CD4-positive, CD25-positive, alpha-beta regulatory T cell (primary cell): ENCODE measurements around the gene PRSS12. TPM values are rescaled to one million over a fixed set of nuclear protein-coding genes. Genes with fewer than 3 reads are reported as not detected.
A peak's percentile ranks its signal among the peaks of the same experiment; 100 is the strongest.
"Not testable (repeated sequence)": the region's sequence is repeated elsewhere in the genome, so short reads cannot be mapped to it uniquely, and the experiment has no call there.

ENCODE experiments used
- ATAC-seq, 2 donors: fragments of 150-1000 bp; cut with Tn5 transposase; one replicate each; pipeline ENCODE4 v1.10.0; 2021; ENCODE audit warnings: low read depth in 2 of 2, moderate number of reproducible peaks in 2 of 2, moderate library complexity in 1 of 2
- DNase-seq, 3 donors: peaks; one replicate each; pipeline versions ENCODE4 v3.0.0 to v3.0.0-alpha.2; 2012 to 2022; ENCODE audit warnings: mixed read lengths in 1 of 3
- H3K27ac ChIP-seq: one replicate; pipeline ENCODE4 v1.7.0; 2013; ENCODE audit warnings: mild to moderate bottlenecking, low read length; ENCODE audit not compliant: insufficient read depth, poor library complexity, severe bottlenecking
- H3K27me3 ChIP-seq: one replicate; pipeline ENCODE4 v1.7.0; 2013; ENCODE audit warnings: low read length; ENCODE audit not compliant: control insufficient read depth, insufficient read depth
- H3K36me3 ChIP-seq: one replicate; pipeline ENCODE4 v1.7.0; 2013; ENCODE audit warnings: mild to moderate bottlenecking, low read length, moderate library complexity; ENCODE audit not compliant: control insufficient read depth, insufficient read depth
- H3K4me1 ChIP-seq: 2 replicates; pipeline ENCODE4 v1.7.0; 2013; ENCODE audit warnings: mild to moderate bottlenecking, low read length; ENCODE audit not compliant: insufficient read depth, control insufficient read depth, poor library complexity, severe bottlenecking
- H3K4me3 ChIP-seq: one replicate; pipeline ENCODE4 v1.7.0; 2013; ENCODE audit warnings: low read depth, mild to moderate bottlenecking, low read length, moderate library complexity
- H3K9me3 ChIP-seq, 2 experiments: 1 replicate in 1 of 2; 2 replicates in 1 of 2; pipeline ENCODE4 v1.7.0; 2013; ENCODE audit warnings: low read length in 2 of 2, mild to moderate bottlenecking in 1 of 2, moderate library complexity in 1 of 2; ENCODE audit not compliant: control insufficient read depth in 2 of 2
- H3K27ac Mint-ChIP-seq, 3 donors: one replicate each; pipeline ENCODE4 v1.8.0; 2020 to 2022; ENCODE audit warnings: mild to moderate bottlenecking in 3 of 3, mixed read lengths in 3 of 3, moderate library complexity in 2 of 3
- H3K27me3 Mint-ChIP-seq: one replicate; pipeline ENCODE4 v1.8.0; 2022; ENCODE audit warnings: mild to moderate bottlenecking, mixed read lengths
- H3K36me3 Mint-ChIP-seq: one replicate; pipeline ENCODE4 v1.8.0; 2020; ENCODE audit warnings: mixed read lengths
- H3K4me1 Mint-ChIP-seq, 4 donors: one replicate each; pipeline ENCODE4 v1.8.0; 2020 to 2022; ENCODE audit warnings: mixed read lengths in 4 of 4, mild to moderate bottlenecking in 1 of 4
- H3K4me3 Mint-ChIP-seq, 4 donors: one replicate each; pipeline ENCODE4 v1.8.0; 2020 to 2022; ENCODE audit warnings: mild to moderate bottlenecking in 4 of 4, mixed read lengths in 4 of 4, moderate library complexity in 3 of 4
- H3K9me3 Mint-ChIP-seq, 7 donors: one replicate each; pipeline ENCODE4 v1.8.0; 2020 to 2022; ENCODE audit warnings: mixed read lengths in 7 of 7, mild to moderate bottlenecking in 3 of 7, moderate library complexity in 2 of 7
- polyA plus RNA-seq, 4 donors: library from polyadenylated mRNA; unstranded; fragments of 300-500 nt; fragmentation: Illumina TruSeq; gene quantifications; one replicate each; pipeline ENCODE4 v1.2.3, GENCODE V29; 2021
- total RNA-seq: library from RNA; stranded (reverse); gene quantifications from one replicate; pipeline ENCODE4 v1.2.3, GENCODE V29; 2022

Gene PRSS12
- total and polyA plus RNA-seq, 5 donors from 2014 or later: 0.05 TPM; not detected in 4

DNA sequence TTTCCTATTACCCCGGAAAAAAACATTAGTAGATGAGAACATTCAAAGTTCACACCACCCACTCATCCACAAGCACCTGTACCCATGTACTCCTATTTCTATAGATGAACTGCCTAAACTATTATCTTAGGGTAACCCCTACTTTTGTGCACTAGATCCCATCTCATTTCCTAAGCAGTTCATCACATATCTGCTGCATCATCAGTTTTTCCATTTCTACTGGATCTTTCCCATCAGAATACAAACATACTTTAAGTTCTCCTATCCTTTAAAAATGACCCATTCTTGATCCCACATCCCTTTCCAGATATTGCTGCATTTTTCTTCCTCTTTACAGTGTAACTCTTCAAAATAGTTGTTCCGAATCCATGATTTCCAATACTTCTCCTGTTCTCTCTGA, 81.0 kb downstream of the PRSS12 start:
- Histone ChIP-seq H3K4me3 (no peak overlapping the region), H3K4me1 (no peaks in the 10 kb centered on the region), H3K36me3 (no peaks in the 10 kb centered on the region), H3K27ac (no peak overlapping the region), H3K27me3 (peaks cover 10% of the 10 kb centered on the region), H3K9me3 (no peaks in the 10 kb centered on the region)
- Mint-ChIP-seq H3K27me3 (peaks cover 11% of the 10 kb centered on the region), H3K4me3 (no peak overlapping the region), H3K9me3 (no peaks in the 10 kb centered on the region), H3K27ac (no peak overlapping the region), H3K36me3 (no peaks in the 10 kb centered on the region), H3K4me1 (peaks cover 0 to 10% (median 2%) of the 10 kb centered on the region in 4 donors)
- DNase-seq (no peak), ATAC-seq (no peak)

DNA sequence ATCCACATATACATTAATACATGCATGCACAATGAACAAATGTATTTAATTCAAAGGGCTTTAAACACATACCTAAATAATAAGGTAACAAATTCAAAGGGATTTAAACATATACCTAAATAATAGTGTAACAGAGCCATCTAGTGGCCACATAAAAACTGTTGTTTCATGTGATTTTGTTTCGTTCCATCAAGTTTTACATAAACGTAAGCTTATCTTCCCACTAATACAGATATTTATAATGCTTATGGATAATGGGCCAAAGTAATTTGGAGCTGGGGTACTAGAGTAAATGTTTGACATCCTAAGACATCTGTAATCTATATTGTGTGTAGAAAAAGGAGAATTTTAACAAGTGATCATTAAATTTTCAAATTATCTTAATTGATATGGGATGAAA, 82.3 kb downstream of the PRSS12 start:
- H3K4me3 ChIP-seq: no peak overlapping the region
- H3K4me1 Mint-ChIP-seq: peaks cover 0 to 13% (median 2%) of the 10 kb centered on the region in 4 donors
- no peaks in the 10 kb centered on the region for H3K9me3 ChIP-seq
- peak in 1 of 2 donors; percentile 55 for ATAC-seq
- H3K27ac ChIP-seq: no peak overlapping the region
- H3K9me3 Mint-ChIP-seq: peaks cover 0 to 2% (median 0%) of the 10 kb centered on the region in 7 donors
- peak in 2 of 3 donors; percentile 48 to 76 for DNase-seq
- H3K27ac Mint-ChIP-seq: no peak overlapping the region
- H3K27me3 Mint-ChIP-seq: peaks cover 19% of the 10 kb centered on the region
- no peaks in the 10 kb centered on the region for H3K36me3 Mint-ChIP-seq
- H3K4me1 ChIP-seq: no peaks in the 10 kb centered on the region
- no peak overlapping the region for H3K4me3 Mint-ChIP-seq
- H3K27me3 ChIP-seq: peaks cover 10% of the 10 kb centered on the region
- H3K36me3 ChIP-seq: no peaks in the 10 kb centered on the region

DNA sequence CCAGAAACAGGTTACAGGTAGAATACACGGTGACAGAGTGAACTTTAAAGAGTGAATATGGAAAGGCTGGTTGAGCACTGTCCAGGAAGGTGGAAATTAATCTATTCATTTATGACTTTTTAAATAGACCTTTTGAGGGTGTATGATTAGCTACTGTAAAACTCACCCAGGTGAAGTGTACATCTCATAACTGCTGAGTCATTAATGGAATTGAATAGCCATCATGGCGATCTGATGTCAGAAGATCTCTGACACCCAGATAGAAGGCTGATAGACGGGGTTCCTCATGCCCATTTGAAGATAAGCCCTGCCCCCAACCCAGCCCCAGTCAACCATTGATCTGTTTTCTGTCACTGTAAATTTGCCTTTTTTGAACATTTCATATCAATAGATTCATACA, 84.0 kb downstream of the PRSS12 start:
- DNase-seq: no peak

DNA sequence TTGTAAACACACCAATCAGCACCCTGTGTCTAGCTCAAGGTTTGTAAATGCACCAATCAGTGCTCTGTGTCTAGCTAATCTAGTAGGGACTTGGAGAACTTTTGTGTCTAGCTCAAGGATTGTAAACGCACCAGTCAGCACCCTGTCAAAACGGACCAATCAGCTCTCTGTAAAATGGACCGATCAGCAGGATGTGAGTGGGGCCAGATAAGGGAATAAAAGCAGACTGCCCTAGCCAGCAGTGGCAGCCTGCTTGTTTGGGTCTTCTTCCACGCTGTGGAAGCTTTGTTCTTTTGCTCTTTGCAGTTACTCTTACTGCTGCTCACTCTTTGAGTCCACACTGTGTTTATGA, 86.7 kb downstream of the PRSS12 start:
- not testable (repeated sequence) for ATAC-seq, H3K9me3 Mint-ChIP-seq, H3K4me1 ChIP-seq, H3K27ac Mint-ChIP-seq, H3K27me3 ChIP-seq, H3K36me3 Mint-ChIP-seq, DNase-seq, H3K36me3 ChIP-seq, H3K4me3 ChIP-seq, H3K9me3 ChIP-seq, H3K27ac ChIP-seq
- peaks cover 37% of the 10 kb centered on the region for H3K27me3 Mint-ChIP-seq
- peaks cover 0 to 13% (median 3%) of the 10 kb centered on the region in 4 donors for H3K4me1 Mint-ChIP-seq
- peak overlapping the region; percentile 4 to 75 (median 25) for H3K4me3 Mint-ChIP-seq

More for the DNA sequence above, 84.0 kb downstream of the PRSS12 start:
- H3K36me3 ChIP-seq: no peaks in the 10 kb centered on the region
- Mint-ChIP-seq H3K9me3 (peaks cover 0 to 2% (median 0%) of the 10 kb centered on the region in 7 donors), H3K27ac (no peak overlapping the region), H3K4me3 (no peak overlapping the region), H3K4me1 (peaks cover 0 to 13% (median 3%) of the 10 kb centered on the region in 4 donors), H3K36me3 (no peaks in the 10 kb centered on the region), H3K27me3 (peaks cover 31% of the 10 kb centered on the region)
- H3K9me3 ChIP-seq: no peaks in the 10 kb centered on the region
- H3K27me3 ChIP-seq: peaks cover 12% of the 10 kb centered on the region
- no peak for ATAC-seq
- no peak overlapping the region for H3K27ac ChIP-seq
- H3K4me1 ChIP-seq: no peaks in the 10 kb centered on the region
- H3K4me3 ChIP-seq: no peak overlapping the region

DNA sequence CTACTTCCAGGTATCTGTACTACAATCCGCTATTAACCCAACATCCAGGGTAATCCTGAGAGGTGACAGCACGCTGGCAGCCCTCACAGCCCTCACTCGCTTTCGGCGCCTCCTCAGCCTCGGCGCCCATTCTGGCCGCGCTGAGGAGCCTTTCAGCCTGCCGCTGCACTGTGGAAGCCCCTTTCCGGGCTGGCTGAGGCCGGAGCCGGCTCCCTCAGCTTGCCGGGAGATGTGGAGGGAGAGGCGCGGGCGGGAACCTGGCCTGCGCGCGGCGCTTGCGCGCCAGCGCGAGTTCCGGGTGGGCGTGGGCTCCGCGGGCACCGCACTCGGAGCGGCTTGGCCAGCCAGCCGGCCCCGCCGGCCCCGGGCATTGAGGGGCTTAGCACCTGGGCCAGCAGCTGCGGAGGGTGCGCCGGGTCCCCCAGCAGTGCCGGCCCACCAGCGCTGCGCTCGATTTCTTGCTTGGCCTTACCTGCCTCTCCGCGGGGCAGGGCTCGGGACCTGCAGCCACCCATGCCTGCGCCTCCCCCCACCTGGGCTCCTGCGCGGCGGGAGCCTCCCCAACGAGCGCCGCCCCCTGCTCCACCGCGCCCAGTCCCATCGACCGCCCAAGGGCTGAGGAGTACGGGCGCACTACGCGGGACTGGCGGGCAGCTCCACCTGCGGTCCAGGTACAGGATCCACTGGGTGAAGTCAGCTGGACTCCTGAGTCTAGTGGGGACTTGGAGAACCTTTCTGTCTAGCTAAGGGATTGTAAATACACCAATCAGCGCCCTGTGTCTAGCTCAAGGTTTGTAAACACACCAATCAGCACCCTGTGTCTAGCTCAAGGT, 87.3 kb downstream of the PRSS12 start:
- peak in 1 of 2 donors; percentile 19 for ATAC-seq
- Histone ChIP-seq H3K27me3 (peaks cover 6% of the 10 kb centered on the region), H3K36me3 (no peaks in the 10 kb centered on the region), H3K4me1 (no peaks in the 10 kb centered on the region), H3K27ac (no peak overlapping the region), H3K9me3 (no peaks in the 10 kb centered on the region), H3K4me3 (no peak overlapping the region)
- peaks cover 0 to 2% (median 0%) of the 10 kb centered on the region in 7 donors for H3K9me3 Mint-ChIP-seq
- DNase-seq: peak in 1 of 3 donors; percentile 21
- peak overlapping the region; percentile 49 to 75 (median 70) for H3K4me3 Mint-ChIP-seq
- H3K4me1 Mint-ChIP-seq: peaks cover 0 to 10% (median 3%) of the 10 kb centered on the region in 4 donors
- H3K27ac Mint-ChIP-seq: no peak overlapping the region
- no peaks in the 10 kb centered on the region for H3K36me3 Mint-ChIP-seq
- peaks cover 35% of the 10 kb centered on the region for H3K27me3 Mint-ChIP-seq

DNA sequence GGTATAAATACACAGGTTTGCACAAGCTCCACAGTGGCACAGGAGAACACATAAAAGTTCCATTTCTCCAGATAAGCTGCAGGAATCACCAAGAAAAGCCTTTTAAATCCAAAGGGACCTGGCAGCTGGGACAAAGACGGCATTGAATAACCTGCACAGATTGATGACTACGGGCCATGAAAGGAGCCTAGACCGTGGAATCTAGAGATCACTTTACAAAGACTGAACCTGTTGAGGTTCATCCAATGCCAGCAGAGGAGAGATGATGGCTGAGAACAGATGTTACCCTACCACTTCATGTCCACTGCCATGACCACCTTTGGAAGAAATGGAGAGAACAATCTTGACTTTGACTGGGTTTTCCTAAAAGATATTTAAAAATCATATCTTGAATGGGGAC, 88.7 kb downstream of the PRSS12 start:
- no peak overlapping the region for H3K27ac ChIP-seq
- H3K27me3 Mint-ChIP-seq: peaks cover 34% of the 10 kb centered on the region
- H3K4me1 Mint-ChIP-seq: peaks cover 0 to 5% (median 2%) of the 10 kb centered on the region in 4 donors
- H3K4me3 Mint-ChIP-seq: peak overlapping the region in 3 of 4 donors; percentile 5 to 49 (median 33)
- no peak overlapping the region for H3K27ac Mint-ChIP-seq
- H3K36me3 ChIP-seq: no peaks in the 10 kb centered on the region
- ATAC-seq (no peak), DNase-seq (no peak)
- no peaks in the 10 kb centered on the region for H3K4me1 ChIP-seq
- peaks cover 8% of the 10 kb centered on the region for H3K27me3 ChIP-seq
- peaks cover 0 to 2% (median 0%) of the 10 kb centered on the region in 7 donors for H3K9me3 Mint-ChIP-seq
- H3K9me3 ChIP-seq: no peaks in the 10 kb centered on the region
- no peak overlapping the region for H3K4me3 ChIP-seq
- no peaks in the 10 kb centered on the region for H3K36me3 Mint-ChIP-seq

DNA sequence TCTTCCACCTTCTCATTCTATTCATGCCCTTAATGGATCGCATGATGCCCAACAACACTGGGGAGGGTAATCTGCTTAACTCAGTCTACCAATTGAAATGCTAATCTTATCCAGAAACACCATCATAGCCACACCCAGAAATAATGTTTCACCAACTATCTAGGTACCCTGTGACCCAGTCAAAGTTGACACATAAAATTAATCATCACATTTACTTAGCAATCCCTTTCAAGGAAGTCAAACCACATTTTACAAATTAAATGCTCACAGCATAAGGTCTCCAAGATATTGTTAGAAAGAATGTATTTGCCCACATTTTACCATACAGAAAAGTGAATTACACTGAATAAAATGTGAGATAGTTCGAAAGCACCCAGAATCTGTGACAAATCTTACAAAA, 92.5 kb downstream of the PRSS12 start:
- no peak overlapping the region for H3K4me3 Mint-ChIP-seq
- H3K9me3 ChIP-seq: no peaks in the 10 kb centered on the region
- no peaks in the 10 kb centered on the region for H3K36me3 ChIP-seq
- DNase-seq: no peak
- H3K27ac ChIP-seq: no peak overlapping the region
- H3K4me3 ChIP-seq: no peak overlapping the region
- no peaks in the 10 kb centered on the region for H3K4me1 ChIP-seq
- H3K27ac Mint-ChIP-seq: no peak overlapping the region
- H3K27me3 Mint-ChIP-seq: peaks cover 28% of the 10 kb centered on the region
- H3K4me1 Mint-ChIP-seq: peaks cover 0 to 3% (median 0%) of the 10 kb centered on the region in 4 donors
- ATAC-seq: no peak
- peaks cover 8% of the 10 kb centered on the region for H3K27me3 ChIP-seq
- no peaks in the 10 kb centered on the region for H3K9me3 Mint-ChIP-seq
- no peaks in the 10 kb centered on the region for H3K36me3 Mint-ChIP-seq

DNA sequence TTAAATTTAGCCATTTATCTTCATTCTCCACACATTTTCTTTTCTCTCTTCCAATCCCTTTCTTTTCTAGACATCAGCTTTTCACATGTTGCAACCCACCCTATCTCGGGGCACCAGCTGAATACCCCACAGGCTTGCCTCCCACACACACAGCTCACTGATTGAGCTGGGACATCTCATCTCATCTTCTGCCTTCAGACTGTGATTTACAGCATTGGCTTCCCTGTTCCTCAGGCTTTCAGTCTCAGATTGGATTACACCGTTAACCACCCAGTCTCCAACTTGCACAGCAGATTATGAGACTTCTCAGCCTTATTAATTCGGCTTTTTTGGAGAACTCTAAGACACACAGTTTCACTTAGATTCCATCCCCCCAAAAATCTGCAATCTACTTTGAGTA, 93.7 kb downstream of the PRSS12 start:
- H3K27ac ChIP-seq: no peak overlapping the region
- no peak overlapping the region for H3K4me3 Mint-ChIP-seq
- H3K4me3 ChIP-seq: no peak overlapping the region
- no peaks in the 10 kb centered on the region for H3K4me1 Mint-ChIP-seq
- H3K36me3 Mint-ChIP-seq: no peaks in the 10 kb centered on the region
- no peaks in the 10 kb centered on the region for H3K36me3 ChIP-seq
- H3K9me3 ChIP-seq: no peaks in the 10 kb centered on the region
- peaks cover 20% of the 10 kb centered on the region for H3K27me3 Mint-ChIP-seq
- no peak overlapping the region for H3K27ac Mint-ChIP-seq
- DNase-seq (no peak), ATAC-seq (no peak)
- H3K9me3 Mint-ChIP-seq: no peaks in the 10 kb centered on the region
- H3K4me1 ChIP-seq: no peaks in the 10 kb centered on the region
- peaks cover 7% of the 10 kb centered on the region for H3K27me3 ChIP-seq
